Natural killer cell (primary cell): ENCODE results near the gene SLC15A3. TPM values are rescaled to one million over a fixed set of nuclear protein-coding genes. Genes with fewer than 3 reads are reported as not detected.

Source experiments
- ATAC-seq, 3 donors: fragments of 150-1000 bp in 2 of 3; fragments of 200-7000 bp in 1 of 3; cut with Tn5 transposase; 1 replicate in 1 of 3; 2 replicates in 2 of 3; pipeline ENCODE4 v1.10.0; 2021; ENCODE audit warnings: mild to moderate bottlenecking in 2 of 3, moderate library complexity in 2 of 3
- DNase-seq, 2 donors: peaks; one replicate each; pipeline versions ENCODE4 v3.0.0 to v3.0.0-alpha.2; 2013 to 2021; ENCODE audit warnings: mixed read lengths in 1 of 2
- H3K27ac ChIP-seq: one replicate; pipeline ENCODE4 v1.5.1; 2013; ENCODE audit warnings: mild to moderate bottlenecking, low read length
- H3K27me3 ChIP-seq: one replicate; pipeline ENCODE4 v1.6.1; 2013; ENCODE audit warnings: low read length; ENCODE audit not compliant: control insufficient read depth, insufficient read depth
- H3K36me3 ChIP-seq: one replicate; pipeline ENCODE4 v1.6.1; 2013; ENCODE audit warnings: low read length; ENCODE audit not compliant: control insufficient read depth, insufficient read depth
- H3K4me1 ChIP-seq: one replicate; pipeline ENCODE4 v1.6.1; 2013; ENCODE audit warnings: low read length; ENCODE audit not compliant: control insufficient read depth, insufficient read depth
- H3K4me3 ChIP-seq: one replicate; pipeline ENCODE4 v1.5.1; 2013; ENCODE audit warnings: low read length
- H3K9me3 ChIP-seq: one replicate; pipeline ENCODE4 v1.6.1; 2013; ENCODE audit warnings: low read length; ENCODE audit not compliant: control insufficient read depth, insufficient read depth
- H3K27ac Mint-ChIP-seq, 2 donors: one replicate each; pipeline ENCODE4 v1.8.0; 2022; ENCODE audit warnings: mild to moderate bottlenecking in 2 of 2, mixed read lengths in 2 of 2, moderate library complexity in 1 of 2
- H3K27me3 Mint-ChIP-seq, 2 donors: one replicate each; pipeline ENCODE4 v1.8.0; 2022; ENCODE audit warnings: low read depth in 2 of 2, mixed read lengths in 2 of 2
- H3K36me3 Mint-ChIP-seq: one replicate; pipeline ENCODE4 v1.8.0; 2022; ENCODE audit warnings: mixed read lengths
- H3K4me1 Mint-ChIP-seq, 2 donors: one replicate each; pipeline ENCODE4 v1.8.0; 2022; ENCODE audit warnings: mixed read lengths in 2 of 2
- H3K4me3 Mint-ChIP-seq: one replicate; pipeline ENCODE4 v1.8.0; 2022; ENCODE audit warnings: mild to moderate bottlenecking, moderate library complexity, mixed read lengths
- H3K9me3 Mint-ChIP-seq, 2 donors: one replicate each; pipeline ENCODE4 v1.8.0; 2022; ENCODE audit warnings: mixed read lengths in 2 of 2
- CTCF ChIP-seq: fragments of 200-600 bp; IDR thresholded peaks from one replicate; pipeline ENCODE4 v1.8.0; 2022; ENCODE audit warnings: antibody characterized with exemption
- WGBS: methylation state at CpG from one replicate; pipeline ENCODE4 v1.1.7; 2013; ENCODE audit warnings: missing lambda C conversion rate; ENCODE audit not compliant: insufficient coverage; 5-methylcytosine and 5-hydroxymethylcytosine counted together
- intact Hi-C: fragments of 100-400 bp; cut with micrococcal nuclease; formaldehyde crosslinking; loops from one replicate; pipeline ENCODE4 v1.14.2; 2022
- total RNA-seq, 4 donors: library from RNA; stranded (reverse); fragments of 120-200 nt in 1 of 4; gene quantifications; one replicate each; pipeline versions ENCODE4 v1.2.3 to v1.2.4, GENCODE V29; 2013 to 2022

The SLC15A3 gene
- total RNA-seq, 3 donors from 2014 or later (not counting 1 experiment from before 2014, with no cell fraction given), result 11.6 to 26.5 (median 20.1) TPM

DNA sequence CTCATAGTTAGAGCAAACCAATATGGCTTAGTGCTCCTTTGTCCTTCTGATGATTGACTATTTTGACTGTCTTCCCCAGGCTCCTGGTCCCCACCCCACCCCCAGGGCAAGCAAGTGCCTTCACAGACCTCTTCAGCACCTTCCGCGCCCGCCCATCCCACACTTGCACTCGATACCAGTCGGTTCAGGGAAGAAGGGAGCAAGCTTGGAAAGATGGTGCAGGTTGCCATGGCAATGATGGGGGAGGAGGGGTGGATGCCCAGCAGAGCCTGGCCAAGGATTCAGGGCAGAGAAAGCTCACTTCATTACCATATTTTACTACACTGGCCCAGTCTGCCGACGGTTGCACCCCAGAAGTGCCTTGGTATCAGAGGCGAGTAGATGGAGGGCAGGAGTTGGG is 25.5 kb downstream of the SLC15A3 start:
- Mint-ChIP-seq H3K4me3 (peak overlapping the region; percentile 63), H3K27me3 (peaks cover 7 to 34% of the 10 kb centered on the region in 2 donors), H3K4me1 (peaks cover 0 to 12% of the 10 kb centered on the region in 2 donors), H3K27ac (no peak overlapping the region), H3K9me3 (no peaks in the 10 kb centered on the region), H3K36me3 (peaks cover 8% of the 10 kb centered on the region)
- peaks cover 20% of the 10 kb centered on the region for H3K4me1 ChIP-seq
- 91% methylated on average over 6 of the region's 8 CpGs for whole genome bisulfite sequencing
- no peak for TF ChIP-seq CTCF
- no peak overlapping the region for H3K4me3 ChIP-seq
- H3K36me3 ChIP-seq, result peaks cover 17% of the 10 kb centered on the region
- H3K9me3 ChIP-seq, result no peaks in the 10 kb centered on the region
- intact Hi-C loops, result no loop called here
- ATAC-seq (no peak), DNase-seq (no peak)
- H3K27ac ChIP-seq, result no peak overlapping the region
- peaks cover 19% of the 10 kb centered on the region for H3K27me3 ChIP-seq

DNA sequence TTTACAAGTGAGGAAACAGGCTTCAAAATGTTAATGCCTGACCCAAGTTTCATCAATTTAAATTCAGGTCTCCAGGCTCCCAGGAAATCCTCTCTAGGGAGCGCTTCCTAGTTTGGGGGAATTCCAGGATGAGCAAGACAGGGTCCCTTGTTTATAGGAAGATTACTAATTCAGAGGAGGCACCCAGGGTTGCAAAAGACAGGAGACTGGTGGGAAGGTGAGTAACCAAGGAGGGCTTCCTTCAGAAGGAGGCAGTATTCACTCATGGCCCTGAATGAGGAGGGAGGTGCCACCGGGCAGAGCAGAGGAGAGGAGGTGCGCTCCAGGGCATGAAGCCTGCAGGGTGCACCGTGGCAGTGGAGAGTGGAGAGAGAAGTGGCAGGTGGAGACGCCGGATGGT is 26.1 kb downstream of the SLC15A3 start:
- peaks cover 7 to 30% of the 10 kb centered on the region in 2 donors for H3K27me3 Mint-ChIP-seq
- Histone ChIP-seq H3K4me1 (peaks cover 18% of the 10 kb centered on the region), H3K27me3 (peaks cover 19% of the 10 kb centered on the region), H3K27ac (no peak overlapping the region), H3K4me3 (no peak overlapping the region), H3K36me3 (peaks cover 23% of the 10 kb centered on the region), H3K9me3 (no peaks in the 10 kb centered on the region)
- whole genome bisulfite sequencing, result 77% methylated on average over 4 of the region's 6 CpGs
- peak overlapping the region; percentile 63 for H3K4me3 Mint-ChIP-seq
- no peak for TF ChIP-seq CTCF
- H3K4me1 Mint-ChIP-seq, result peaks cover 0 to 12% of the 10 kb centered on the region in 2 donors
- no peaks in the 10 kb centered on the region for H3K9me3 Mint-ChIP-seq
- peaks cover 8% of the 10 kb centered on the region for H3K36me3 Mint-ChIP-seq
- H3K27ac Mint-ChIP-seq, result no peak overlapping the region
- intact Hi-C loops, result no loop called here
- DNase-seq (no peak), ATAC-seq (no peak)

GRCh38 chr11:60924906-60925853 is 26.8 kb downstream of the SLC15A3 start:
- peak in 1 of 2 donors; percentile 32 for DNase-seq
- intact Hi-C loops, result no loop called here

More at GRCh38 chr11:60924906-60925853, 26.8 kb downstream of the SLC15A3 start:
- H3K27ac Mint-ChIP-seq, result peak overlapping the region in 1 of 2 donors; percentile 63
- peak in 2 of 3 donors; percentile 62 to 72 for ATAC-seq
- no peaks in the 10 kb centered on the region for H3K9me3 ChIP-seq
- peak overlapping the region; percentile 18 for H3K4me3 ChIP-seq
- peaks cover 7 to 28% of the 10 kb centered on the region in 2 donors for H3K27me3 Mint-ChIP-seq
- no peak for TF ChIP-seq CTCF
- H3K4me3 Mint-ChIP-seq, result peak overlapping the region; percentile 75
- H3K27me3 ChIP-seq, result peaks cover 19% of the 10 kb centered on the region
- no peaks in the 10 kb centered on the region for H3K9me3 Mint-ChIP-seq
- peaks cover 8% of the 10 kb centered on the region for H3K36me3 Mint-ChIP-seq
- peaks cover 18% of the 10 kb centered on the region for H3K4me1 ChIP-seq
- WGBS, result 6% methylated on average over 34 of the region's 35 CpGs
- peaks cover 0 to 12% of the 10 kb centered on the region in 2 donors for H3K4me1 Mint-ChIP-seq
- no peak overlapping the region for H3K27ac ChIP-seq
- peaks cover 30% of the 10 kb centered on the region for H3K36me3 ChIP-seq
